ENCODE results near the gene TRIM74.
A peak's percentile ranks its signal among the peaks of the same experiment; 100 is the strongest.
"Not testable (repeated sequence)": the region's sequence is repeated elsewhere in the genome, so short reads cannot be mapped to it uniquely, and the experiment has no call there.

TRIM74 gene

DNA sequence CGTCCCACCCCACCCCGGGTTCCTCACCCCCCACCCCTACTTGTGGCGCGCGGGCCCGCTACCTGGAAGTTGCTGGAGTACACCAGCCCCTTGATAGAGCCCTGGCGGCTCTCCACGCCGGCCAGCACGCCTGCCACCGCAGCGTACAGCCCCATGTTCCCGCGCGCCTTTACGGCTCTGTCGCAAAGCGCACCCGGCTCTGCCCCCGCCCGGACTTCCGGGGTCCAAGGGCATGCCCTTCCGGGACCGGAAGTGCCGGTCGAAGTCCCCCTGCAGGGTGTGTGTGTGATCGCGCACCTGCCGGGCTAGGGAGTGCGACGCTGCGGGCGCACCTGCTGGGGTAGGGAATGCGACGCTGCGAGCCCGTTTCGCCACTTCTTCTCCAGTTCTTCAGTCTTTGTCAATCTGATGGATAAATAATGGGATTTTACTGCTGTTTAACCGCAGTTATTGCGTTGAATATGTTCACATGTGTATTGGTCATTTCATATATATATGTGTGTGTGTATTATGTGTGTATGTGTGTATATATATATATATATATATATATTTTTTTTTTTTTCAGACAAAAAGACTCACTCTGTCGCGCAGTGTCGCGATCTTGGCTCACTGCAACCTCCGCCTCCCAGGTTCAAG lies 14.6 kb downstream of the TRIM74 start:
- DNase-seq (ENCODE audit: low spot score): not testable (repeated sequence)

DNA sequence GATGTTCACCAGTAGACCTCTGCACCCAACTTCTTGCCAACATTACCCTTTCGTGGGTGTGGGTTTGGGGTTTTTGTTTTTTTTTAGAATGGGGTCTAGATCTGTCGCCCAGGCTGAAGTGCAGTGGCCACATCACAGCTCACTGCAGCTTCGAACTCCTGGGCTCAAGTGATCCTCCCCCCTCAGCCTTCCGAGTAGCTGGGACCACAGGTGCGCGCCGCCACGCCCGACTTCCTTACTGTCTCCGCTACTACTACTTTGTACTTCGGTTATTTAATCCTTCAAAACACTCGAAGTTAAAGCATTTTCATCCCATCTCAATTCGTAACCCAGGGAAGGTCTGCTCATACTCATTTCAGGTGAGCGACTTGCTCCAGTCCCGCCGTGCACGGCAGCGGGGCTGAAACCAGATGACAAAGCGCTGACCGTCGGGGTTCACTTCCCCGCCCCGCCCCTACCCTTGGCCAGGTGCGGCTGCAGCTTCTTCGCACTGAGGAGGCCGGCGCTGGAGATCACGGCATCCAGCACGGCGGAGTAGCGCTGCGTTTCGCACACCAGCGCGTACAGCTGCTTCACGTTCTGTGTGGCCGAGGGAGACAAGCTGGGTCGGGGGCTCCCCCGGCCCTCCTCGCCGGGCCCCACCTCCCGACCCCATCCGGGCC lies 15.2 kb downstream of the TRIM74 start:
- DNase-seq (ENCODE audit: low spot score): not testable (repeated sequence)

DNA sequence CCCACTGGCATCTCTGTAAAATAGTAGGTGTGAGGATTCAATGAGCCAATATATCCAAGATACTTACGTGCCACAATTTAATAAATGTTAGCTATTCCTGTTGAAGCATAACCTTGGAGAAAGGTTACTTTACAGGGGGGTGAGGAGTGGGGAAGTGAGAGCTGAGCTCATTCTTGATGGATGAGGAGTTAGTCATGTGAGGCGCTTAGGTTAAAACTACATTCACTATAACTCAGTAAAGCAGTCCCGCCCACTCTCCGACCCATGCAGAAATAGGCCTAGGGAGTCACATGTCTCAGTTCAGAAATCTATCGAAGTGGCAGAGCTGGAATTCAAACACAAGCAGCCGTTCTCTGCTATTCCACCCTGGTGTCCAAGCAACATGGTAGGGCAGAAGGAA lies 18.8 kb downstream of the TRIM74 start:
- not testable (repeated sequence) for DNase-seq (ENCODE audit: low spot score)

DNA sequence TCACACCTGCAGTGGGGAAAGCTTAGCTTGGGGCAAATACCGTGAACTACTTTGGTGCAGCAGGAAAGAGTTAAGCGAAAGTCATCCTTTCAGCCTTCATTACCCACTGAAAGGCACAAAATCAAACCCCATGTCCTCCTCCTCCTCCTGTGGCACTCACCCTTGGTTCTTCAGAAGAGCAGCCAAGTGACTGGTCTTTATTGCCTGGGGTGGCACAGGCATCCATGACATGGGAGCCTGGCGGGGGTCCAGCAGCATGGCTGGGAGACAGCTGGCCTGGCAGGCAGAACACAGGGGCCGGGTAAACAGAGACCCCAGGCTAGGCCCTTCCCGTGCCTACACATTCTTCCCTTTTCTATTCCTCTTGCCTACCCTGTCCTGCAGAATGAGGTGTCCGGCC lies 19.6 kb downstream of the TRIM74 start:
- DNase-seq (ENCODE audit: low spot score): not testable (repeated sequence)

DNA sequence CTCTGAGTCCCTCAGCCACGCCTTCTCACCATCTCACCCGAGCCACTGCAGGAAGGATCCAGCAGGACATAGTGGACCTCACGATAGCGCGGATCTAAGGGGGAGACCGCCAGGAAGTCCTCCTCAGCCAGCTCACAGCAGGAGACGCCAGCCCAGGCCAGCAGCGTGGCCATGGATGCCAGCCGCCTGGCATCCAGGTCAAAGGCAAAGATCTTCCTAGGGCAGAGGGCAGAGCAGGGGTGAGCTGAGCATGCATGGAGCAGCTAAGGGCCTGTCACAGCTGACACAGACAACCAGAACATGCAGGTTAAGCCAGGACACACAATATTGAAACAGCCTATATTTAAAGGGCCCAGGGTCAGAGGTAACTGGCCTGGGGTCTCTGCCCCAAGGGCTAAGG lies 20.0 kb downstream of the TRIM74 start:
- not testable (repeated sequence) for DNase-seq (ENCODE audit: low spot score)

DNA sequence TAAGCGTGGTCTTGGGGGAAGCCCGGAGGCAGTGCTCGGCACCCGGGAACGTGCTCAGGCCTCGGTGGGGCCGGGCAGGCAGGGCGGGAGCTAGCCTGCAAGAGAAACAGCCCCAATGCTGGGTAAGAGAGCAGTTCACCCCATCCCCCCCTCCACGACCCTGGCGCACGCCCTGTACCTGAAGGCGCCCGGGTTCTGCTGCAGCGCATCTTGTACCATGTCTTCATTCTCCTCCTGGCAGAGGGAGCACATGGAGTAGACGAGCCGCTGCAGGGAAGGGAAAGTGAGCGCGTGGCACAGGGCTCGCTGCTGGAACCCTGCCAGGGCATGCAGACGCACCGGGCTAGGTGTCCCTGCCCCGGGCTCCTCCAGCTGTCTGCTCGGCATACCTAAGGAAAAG lies 20.6 kb downstream of the TRIM74 start:
- DNase-seq (ENCODE audit: low spot score): not testable (repeated sequence)

DNA sequence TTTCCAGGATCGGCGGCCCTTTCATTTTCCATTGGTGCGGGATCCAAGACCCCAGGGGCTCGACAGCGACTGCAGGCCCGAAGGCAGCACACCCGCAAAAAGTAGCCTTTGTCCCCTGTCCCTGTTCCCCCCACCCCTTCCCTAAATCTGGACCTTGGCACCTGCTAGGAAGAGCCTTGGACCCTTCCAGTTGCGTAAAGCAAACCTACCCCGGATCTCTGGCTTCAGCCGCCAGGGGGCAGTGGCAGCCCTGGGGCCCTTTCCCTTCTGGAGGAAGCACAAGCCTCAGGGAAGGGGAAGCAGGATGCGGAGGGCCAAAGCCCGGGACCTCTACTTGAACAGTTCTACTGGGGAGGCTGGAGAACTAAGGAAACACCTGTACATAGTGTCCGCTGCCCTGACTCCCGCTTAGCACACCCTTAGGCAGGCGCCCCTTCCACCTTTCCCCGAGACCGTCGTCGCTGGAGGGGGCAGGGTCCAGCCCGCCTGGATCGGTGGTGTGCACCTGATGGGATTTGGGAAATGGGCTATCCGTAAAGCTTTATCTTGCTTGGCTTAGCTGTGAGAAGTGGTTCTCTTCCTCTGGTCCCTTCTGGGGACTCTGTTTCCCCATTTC lies 23.0 kb downstream of the TRIM74 start:
- DNase-seq (ENCODE audit: low spot score): not testable (repeated sequence)

DNA sequence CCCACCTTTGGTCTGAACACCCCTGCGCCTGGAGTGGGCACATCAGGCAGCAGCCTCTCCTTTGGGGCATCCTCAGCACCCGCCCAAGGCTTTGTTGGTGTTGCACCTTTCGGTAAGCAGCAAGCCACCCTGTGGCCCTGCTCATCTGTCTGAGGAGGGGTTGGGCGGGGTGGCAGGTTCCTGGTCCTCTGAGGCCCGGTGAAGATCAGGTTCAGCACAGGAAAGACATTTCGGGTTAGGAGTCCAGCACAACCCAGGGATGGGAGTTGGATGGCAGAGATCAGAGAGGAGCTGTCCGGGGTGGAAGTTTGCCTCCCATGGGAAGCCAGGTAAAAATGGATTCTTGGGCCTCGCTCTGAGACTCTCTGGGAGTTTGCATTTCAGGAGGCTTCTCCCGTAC lies 23.7 kb downstream of the TRIM74 start:
- not testable (repeated sequence) for DNase-seq (ENCODE audit: low spot score)

DNA sequence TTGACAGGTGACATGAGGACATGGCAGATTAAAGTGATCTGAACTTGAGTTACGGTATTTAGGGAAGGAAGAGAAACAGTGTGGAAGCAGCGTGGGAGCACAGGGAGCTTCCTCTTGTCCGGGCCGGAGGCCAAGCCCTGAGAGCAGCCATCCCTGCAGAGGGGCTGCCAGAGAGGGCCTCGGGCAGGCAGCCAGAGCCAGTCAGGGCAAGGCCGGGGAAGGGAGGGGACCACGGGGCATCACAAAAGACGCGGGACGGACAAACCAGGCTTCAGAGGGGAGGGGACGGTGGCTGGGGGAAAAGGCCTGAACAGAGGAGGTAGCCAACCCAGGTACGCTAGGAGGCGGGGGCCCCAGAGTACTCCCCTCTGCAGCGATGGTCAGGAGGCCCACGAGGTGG lies 24.3 kb downstream of the TRIM74 start:
- DNase-seq (ENCODE audit: low spot score): not testable (repeated sequence)

DNA sequence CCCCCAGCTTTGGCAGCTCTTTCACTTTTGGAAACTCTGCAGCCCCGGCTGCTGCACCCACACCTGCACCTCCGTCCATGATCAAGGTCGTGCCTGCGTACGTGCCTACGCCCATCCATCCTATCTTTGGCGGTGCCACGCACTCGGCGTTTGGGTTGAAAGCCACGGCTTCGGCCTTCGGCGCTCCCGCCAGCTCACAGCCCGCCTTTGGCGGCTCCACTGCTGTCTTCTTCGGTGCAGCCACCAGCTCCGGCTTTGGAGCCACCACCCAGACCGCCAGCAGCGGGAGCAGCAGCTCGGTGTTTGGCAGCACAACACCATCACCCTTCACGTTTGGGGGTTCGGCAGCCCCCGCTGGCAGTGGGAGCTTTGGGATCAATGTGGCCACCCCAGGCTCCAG lies 26.3 kb downstream of the TRIM74 start:
- DNase-seq (ENCODE audit: low spot score): not testable (repeated sequence)

DNA sequence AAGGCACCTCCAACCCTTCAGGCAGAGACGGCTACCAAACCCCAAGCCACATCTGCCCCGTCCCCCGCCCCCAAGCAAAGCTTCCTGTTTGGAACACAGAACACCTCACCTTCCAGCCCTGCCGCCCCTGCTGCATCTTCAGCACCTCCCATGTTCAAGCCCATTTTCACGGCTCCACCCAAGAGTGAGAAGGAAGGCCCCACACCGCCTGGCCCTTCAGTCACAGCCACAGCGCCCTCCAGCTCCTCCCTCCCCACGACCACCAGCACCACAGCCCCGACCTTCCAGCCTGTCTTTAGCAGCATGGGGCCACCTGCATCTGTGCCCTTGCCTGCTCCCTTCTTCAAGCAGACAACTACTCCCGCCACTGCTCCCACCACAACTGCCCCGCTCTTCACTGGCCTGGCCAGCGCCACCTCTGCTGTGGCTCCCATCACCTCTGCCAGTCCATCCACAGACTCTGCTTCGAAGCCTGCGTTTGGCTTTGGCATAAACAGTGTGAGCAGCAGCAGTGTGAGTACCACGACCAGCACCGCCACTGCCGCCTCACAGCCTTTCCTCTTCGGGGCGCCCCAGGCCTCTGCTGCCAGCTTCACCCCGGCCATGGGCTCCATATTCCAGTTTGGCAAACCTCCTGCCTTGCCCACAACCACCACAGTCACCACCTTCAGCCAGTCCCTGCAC lies 27.1 kb downstream of the TRIM74 start:
- not testable (repeated sequence) for DNase-seq (ENCODE audit: low spot score)

DNA sequence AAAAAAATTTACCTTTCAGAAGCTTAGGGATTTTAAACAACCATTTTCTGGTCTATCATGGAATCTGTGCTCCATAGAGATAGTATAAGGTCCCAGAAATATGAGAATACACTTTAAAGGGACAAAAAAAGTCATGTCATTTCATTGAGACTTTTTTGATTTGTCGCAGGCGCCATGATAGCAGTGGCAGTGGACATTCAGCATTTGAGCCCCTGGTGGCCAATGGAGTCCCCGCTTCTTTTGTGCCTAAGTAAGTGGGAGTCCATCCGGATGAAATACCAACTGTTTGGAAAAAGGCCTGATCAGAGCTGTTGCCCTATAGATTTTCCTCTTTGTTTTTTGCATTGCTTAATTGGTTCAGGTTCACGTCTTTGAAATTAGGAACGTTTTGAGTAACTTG lies 41.0 kb downstream of the TRIM74 start:
- not testable (repeated sequence) for DNase-seq (ENCODE audit: low spot score)

DNA sequence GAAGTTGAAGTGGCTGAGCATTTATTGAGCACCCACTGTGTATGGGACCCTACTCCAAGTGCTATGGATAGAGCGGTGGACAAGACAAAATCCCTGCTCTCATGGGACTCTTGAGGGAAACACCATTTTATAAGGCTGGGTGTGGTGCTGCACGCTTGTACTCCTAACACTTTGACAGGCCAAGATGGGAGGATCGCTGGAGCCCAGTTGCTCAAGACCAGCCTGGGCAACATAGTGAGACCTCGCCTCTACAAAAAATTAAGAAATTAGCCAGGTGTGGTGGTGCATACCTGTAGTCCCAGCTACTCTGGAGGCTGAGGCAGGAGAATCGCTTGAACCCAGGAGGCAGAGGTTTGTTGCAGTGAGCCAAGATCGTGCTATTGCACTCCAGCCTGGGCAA lies 41.5 kb downstream of the TRIM74 start:
- DNase-seq (ENCODE audit: low spot score): not testable (repeated sequence)

DNA sequence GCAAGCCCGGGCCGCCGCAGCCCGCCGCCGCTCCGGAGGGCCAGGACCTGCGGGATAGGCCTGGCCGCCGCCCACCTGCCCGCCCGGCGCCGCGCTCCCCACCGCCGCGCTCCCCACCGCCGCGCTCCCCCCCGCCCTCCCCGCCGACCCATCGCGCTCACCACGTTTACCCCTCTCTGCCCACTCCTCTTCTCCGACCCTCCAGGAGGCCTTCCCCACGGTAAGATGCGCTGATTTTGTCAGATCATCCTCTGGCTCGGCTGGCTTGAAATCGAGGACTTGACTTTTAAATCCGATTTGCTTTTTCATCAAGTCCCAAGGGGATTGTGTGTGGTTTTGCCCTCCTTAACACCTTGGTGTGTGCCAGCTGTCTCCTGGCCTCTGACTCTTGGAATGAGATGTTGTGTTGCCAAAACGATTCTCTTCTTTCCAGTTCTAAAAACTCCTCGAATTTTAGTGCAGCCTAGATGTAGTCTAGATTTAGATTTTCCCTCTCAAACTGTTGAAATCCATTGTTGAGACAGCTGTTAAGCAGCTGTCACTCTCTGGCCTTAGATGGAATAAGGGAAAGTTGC lies 43.6 kb downstream of the TRIM74 start:
- DNase-seq (ENCODE audit: low spot score): no peak

DNA sequence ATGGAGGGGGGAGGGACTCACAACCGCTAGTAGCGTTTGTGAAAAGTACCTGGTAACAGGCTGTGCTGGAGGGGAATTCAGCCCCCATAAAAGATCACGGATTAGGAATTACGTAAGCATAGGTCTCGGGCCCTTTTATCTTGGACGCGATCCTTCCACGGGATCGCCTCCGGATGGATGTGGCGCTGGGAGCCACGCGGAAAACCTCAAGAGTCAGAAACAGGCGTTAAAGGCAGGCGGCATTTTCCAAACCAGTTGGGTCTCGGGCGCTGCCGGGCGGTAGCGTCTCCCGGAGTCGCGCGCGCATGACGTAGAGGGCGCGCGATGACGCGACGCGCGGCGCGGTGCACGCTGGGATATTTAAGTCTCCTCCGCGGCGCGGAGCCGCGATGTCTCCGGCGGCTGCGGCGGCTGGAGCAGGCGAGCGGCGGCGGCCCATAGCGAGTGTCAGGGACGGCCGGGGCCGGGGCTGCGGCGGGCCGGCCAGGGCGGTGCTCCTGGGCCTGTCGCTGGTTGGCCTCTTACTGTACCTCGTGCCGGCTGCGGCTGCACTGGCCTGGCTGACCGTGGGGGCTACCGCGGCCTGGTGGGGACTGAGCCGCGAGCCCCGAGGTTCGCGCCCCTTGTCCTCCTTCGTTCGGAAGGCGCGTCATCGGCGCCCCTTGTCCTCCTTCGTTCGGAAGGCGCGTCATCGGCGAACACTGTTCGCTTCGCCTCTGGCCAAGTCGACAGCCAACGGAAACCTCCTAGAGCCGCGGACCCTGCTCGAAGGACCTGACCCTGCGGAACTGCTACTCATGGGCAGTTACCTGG lies 44.3 kb downstream of the TRIM74 start, which contains the start of gene POM121:
Gene POM121, plus strand, starts transcription at position 363 of the 813 bp plus-strand sequence. Its CDS starts 27 bp downstream, at position 390.
- peak; percentile 84 for DNase-seq (ENCODE audit: low spot score)

DNA sequence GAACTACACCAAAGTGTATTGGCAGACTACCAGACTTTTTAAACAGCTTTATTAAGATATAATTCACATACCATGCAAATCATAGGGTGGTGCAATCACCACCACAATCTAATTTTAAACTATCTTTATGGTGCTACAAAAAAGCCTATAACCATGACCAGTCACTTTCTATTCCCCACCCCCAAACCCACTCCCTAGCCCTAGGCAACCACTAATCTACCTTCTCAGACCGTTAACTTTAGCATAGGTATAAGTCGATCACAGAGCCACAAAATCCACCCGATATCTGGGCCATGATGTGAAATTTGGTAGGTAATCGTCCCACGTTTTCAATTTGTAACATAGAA lies 44.9 kb downstream of the TRIM74 start:
- no peak for DNase-seq (ENCODE audit: low spot score)

DNA sequence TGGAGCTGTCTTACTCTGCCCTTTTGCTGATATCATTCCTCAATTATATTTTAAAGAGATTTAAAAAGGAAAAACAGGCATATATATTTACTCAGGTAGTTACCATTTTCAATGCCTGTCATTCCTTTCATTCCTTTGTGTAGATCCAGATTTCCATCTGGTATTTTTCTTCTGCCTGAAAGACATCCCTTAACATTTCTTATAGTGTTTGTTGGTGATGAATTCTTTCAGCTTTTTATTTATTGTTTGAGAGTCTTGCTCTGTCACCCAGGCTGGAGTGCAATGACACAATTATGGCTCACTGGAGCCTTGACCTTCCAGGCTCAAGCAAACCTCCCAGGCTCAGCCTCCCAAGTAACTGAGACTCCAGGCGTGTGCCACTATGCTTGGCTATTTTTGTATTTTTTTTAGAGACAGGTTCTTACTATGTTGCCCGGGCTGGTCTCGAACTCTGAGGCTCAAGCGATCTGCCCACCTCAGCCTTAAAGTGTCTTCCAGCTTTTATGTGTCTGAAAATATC lies 50.0 kb downstream of the TRIM74 start:
- no peak for DNase-seq (ENCODE audit: low spot score)

DNA sequence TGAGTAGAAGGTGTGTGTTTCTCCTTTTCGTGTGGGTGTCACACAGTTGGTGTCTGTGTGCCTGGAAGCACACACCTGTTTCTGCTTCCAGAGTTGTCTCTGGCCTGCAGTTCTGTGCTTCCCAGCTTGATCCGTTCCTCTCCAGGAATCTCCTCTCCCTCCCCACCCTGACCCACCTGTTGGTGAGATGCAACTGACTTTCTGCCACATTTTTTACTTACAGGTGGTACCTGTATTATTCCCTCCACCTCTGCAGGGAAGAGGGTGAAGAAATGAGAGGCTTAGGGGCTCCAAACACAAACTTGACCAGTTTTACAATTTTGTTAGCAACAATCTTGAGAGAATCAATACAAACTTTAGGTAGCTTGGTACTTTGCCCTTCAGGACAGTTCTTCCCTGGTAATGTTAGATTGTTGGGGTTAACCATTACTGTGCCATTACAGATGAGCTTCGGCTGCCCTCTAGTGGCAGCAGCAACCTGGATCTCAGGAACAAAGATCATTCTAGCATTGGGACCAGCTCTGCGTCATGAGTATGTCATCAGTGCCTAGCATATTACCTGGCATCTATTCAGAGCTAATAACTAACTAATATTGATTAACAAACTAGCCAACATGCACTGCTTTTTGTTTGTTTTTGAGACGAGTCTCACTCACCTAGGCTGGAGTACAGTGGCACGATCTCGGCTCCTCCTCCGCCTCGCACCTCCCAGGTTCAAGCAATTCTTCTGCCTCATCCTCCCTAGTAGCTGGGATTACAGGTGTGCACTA lies 54.3 kb downstream of the TRIM74 start:
- DNase-seq (ENCODE audit: low spot score): peak; percentile 59

DNA sequence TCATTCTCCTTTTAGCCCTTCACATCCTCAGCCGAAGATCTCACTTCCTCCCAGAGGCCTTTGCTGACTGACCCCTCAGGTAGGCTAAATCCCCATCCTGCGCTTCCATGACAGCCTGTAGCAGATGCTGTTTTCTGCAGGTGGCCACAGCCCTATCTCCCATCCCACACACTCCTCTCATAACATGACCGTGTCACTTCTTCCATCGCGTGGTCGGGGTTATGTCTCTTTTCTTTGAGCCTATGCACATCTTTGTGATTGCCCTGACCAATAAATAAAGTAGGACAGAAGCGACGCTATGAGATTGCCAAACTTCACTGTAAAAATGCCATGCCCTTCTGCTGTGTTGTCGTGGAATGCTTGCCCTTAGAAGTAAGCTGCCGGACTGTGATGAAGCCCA lies 55.5 kb downstream of the TRIM74 start:
- not testable (repeated sequence) for DNase-seq (ENCODE audit: low spot score)

DNA sequence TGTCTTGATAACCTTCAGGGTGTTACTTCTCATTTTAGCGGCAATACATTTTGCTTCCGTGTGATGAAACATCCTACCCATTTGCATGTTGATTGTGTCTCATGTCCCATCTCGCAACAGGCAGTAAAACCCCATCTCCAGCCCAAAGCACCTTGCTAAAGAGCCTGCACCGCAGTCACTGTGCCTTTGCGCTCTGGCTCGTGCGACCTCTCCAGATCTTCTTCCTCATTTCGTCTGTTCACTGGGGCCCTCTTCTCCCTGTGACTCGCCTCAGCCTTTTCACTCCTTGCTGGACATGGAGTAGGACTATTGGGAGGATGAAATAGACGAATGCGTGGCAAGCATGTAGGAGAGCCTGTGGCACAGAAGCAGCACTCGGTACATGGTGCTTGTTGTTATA lies 57.9 kb downstream of the TRIM74 start:
- not testable (repeated sequence) for DNase-seq (ENCODE audit: low spot score)

Measured in CD4-positive, alpha-beta T cell treated with Interleukin-2 at 100 ng/mL for 4 hours (primary cell).